Spleen (tissue), 7 donors: ENCODE results near the gene KLHL35.
A peak's percentile ranks its signal among the peaks of the same experiment; 100 is the strongest.

Source experiments
- CTCF ChIP-seq, 11 experiments: fragments of 200-600 bp in 7 of 11; fragments of 450-650 bp in 4 of 11; sonication (generic) in 4 of 11; IDR thresholded peaks in 8 of 11; conservative IDR thresholded peaks in 3 of 11; 1 replicate in 7 of 11; 2 replicates in 4 of 11; pipeline versions ENCODE4 v1.4.0 to v1.8.0; 2016 to 2021; ENCODE audit warnings: antibody characterized with exemption in 11 of 11, inconsistent platforms in 4 of 11, mild to moderate bottlenecking in 1 of 11
- POLR2A ChIP-seq, 3 donors: fragments of 450-650 bp; IDR thresholded peaks; one replicate each; pipeline ENCODE4 v1.5.1; 2017; ENCODE audit warnings: antibody characterized with exemption in 3 of 3, mild to moderate bottlenecking in 1 of 3
- donor health status: DM: no; HTN: no; CAD: no; lungs with moderate emphysema.
- donor health status: DM: no; HTN: no; CAD: no.
- donor health status: DM: no; HTN: no; CAD: no.

DNA sequence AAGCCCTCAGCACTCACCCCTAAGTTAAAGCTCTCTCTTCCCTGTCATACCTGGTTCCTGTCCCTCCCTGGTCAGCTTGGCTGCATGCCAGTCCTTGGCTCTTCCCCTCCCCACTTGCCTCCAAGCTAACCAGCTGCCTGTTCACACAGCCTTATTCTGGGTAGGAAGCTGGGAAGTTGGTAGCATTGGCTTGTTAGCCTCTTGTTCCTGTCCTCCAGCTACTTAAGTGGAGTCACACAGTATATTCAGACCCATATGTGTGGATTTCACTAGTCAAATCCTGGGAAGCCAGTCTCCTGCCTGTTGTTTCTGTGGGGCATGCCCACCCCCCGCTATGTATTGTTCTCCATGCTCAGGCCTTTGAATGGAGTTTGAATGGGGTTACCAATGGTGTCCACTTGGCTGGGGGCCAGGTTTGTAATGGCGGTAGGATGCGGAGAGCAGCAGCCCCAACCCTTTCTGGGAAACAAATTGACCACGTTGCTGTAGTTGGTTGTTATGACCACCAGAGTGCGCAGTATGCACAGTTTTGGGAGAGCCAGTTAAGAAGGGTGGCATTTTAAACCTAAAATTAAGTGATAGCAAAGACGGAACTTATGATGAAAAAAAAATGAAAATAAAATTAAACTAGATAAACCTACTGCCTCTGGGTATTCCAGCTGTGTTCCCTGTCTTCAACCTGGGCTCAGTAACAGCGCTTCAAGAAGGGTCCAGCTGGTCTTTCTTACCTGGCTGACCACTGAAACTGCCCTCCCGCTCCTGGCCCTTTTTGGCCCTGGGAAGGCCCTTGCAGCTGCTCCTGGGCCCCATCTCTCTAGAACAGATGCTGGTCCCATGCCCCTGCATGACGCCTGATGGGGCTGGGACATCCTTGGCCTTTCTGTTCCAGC lies 44.4 kb downstream of the KLHL35 start:
- TF ChIP-seq POLR2A (IDR thresholded peaks at IDR 0.05) (no peak), CTCF (IDR thresholded peaks at IDR 0.05 in 8 of 11, conservative IDR thresholded peaks at IDR 0.05 in 3 of 11) (peak; percentile 80 to 90 (median 85))
